SU-DHL-6 (cell line): ENCODE measurements around the gene IRAK2.

Experiments
- CTCF ChIP-seq: fragments of 200-600 bp; sonication (generic); IDR thresholded peaks from one replicate; pipeline ENCODE4 v1.5.1; 2017; ENCODE audit warnings: antibody characterized with exemption, mild to moderate bottlenecking, low read length, moderate library complexity; ENCODE audit not compliant: insufficient read depth, poor library complexity, severe bottlenecking
- EZH2phosphoT487 ChIP-seq: fragments of 200-600 bp; sonication (generic), shearing (Covaris generic); conservative IDR thresholded peaks from 2 replicates; pipeline ENCODE4 v1.6.1; 2018; ENCODE audit warnings: mild to moderate bottlenecking, antibody characterized with exemption, low read length, moderate library complexity, mixed read lengths

- TF ChIP-seq CTCF (no peak), EZH2phosphoT487 (no peak)
These were observed 4.4 kb upstream of the IRAK2 start for GRCh38 chr3:10160346-10160745.
